ENCODE data around the gene SGPL1.
A peak's percentile ranks its signal among the peaks of the same experiment; 100 is the strongest.
"Not testable (repeated sequence)": the region's sequence is repeated elsewhere in the genome, so short reads cannot be mapped to it uniquely, and the experiment has no call there.

The SGPL1 gene

GRCh38 chr10:70856454-70856853 is 40.7 kb downstream of the SGPL1 start:
- peak in 1 of 42 donors; percentile 34 for DNase-seq
- intact Hi-C loops (cut with DNase I), result no loop called here

- intact Hi-C loops (cut with DNase I), result no loop called here
- DNase-seq, result no peak
Measured at GRCh38 chr10:70858759-70859158, 43.0 kb downstream of the SGPL1 start.

GRCh38 chr10:70861495-70862197 is 45.9 kb downstream of the SGPL1 start:
- DNase-seq; intact Hi-C loops (cut with DNase I): not testable (repeated sequence)

- intact Hi-C loops (cut with DNase I), result no loop called here
Measured at GRCh38 chr10:70863470-70864160, 47.9 kb downstream of the SGPL1 start.

GRCh38 chr10:70864935-70865334 is 49.2 kb downstream of the SGPL1 start:
- DNase-seq, result no peak
- intact Hi-C loops (cut with DNase I), result no loop called here

More at GRCh38 chr10:70863470-70864160, 47.9 kb downstream of the SGPL1 start:
- no peak for DNase-seq

- intact Hi-C loops (cut with DNase I), result no loop called here
Measured at GRCh38 chr10:70866424-70866823, 50.7 kb downstream of the SGPL1 start.

GRCh38 chr10:70872291-70872690 is 56.5 kb downstream of the SGPL1 start:
- no peak for DNase-seq
- intact Hi-C loops (cut with DNase I), result no loop called here

More at GRCh38 chr10:70866424-70866823, 50.7 kb downstream of the SGPL1 start:
- DNase-seq, result no peak

- intact Hi-C loops (cut with DNase I), result no loop called here
- DNase-seq, result no peak
Measured at GRCh38 chr10:70874061-70874460, 58.3 kb downstream of the SGPL1 start.

GRCh38 chr10:70879207-70879606 is 63.5 kb downstream of the SGPL1 start:
- DNase-seq, result no peak
- intact Hi-C loops (cut with DNase I), result loop anchor here (5.0 kb wide), 1 partner anchor 327 kb away; no protein-coding TSS in a partner anchor

GRCh38 chr10:70880077-70880534 is 64.4 kb downstream of the SGPL1 start:
- peak; percentile 68 to 94 (median 85) for DNase-seq
- intact Hi-C loops (cut with DNase I), result loop anchor here (5.0 kb wide), 2 partner anchors 63 to 118 kb away; partner anchors contain the start of gene SGPL1

GRCh38 chr10:70884741-70885140 is 69.0 kb downstream of the SGPL1 start:
- intact Hi-C loops (cut with DNase I), result loop anchor here (5.0 kb wide), 2 partner anchors 67 to 122 kb away; partner anchors contain the start of gene SGPL1
- DNase-seq, result no peak

GRCh38 chr10:70885481-70885880 is 69.7 kb downstream of the SGPL1 start:
- no peak for DNase-seq
- intact Hi-C loops (cut with DNase I), result no loop called here

GRCh38 chr10:70885931-70886903 is 70.5 kb downstream of the SGPL1 start:
- DNase-seq, result no peak
- intact Hi-C loops (cut with DNase I), result no loop called here

- intact Hi-C loops (cut with DNase I), result no loop called here
- no peak for DNase-seq
Measured at GRCh38 chr10:70886921-70887665, 71.3 kb downstream of the SGPL1 start.

GRCh38 chr10:70887804-70888800 is 72.4 kb downstream of the SGPL1 start, which contains the start of gene PCBD1:
Gene PCBD1, minus strand, starts transcription at chr10:70888565. Its CDS starts 32 bp downstream, at chr10:70888533.
- intact Hi-C loops (cut with DNase I), result no loop called here
- peak; percentile 14 to 86 (median 70) for DNase-seq

- no peak for DNase-seq
- intact Hi-C loops (cut with DNase I), result no loop called here
Measured at GRCh38 chr10:70889291-70889690, 73.5 kb downstream of the SGPL1 start.

- intact Hi-C loops (cut with DNase I), result no loop called here
- peak; percentile 38 to 87 (median 72) for DNase-seq
Measured at GRCh38 chr10:70890917-70891431, 75.2 kb downstream of the SGPL1 start.
